ENCODE results near the gene POLR2A.

DNA sequence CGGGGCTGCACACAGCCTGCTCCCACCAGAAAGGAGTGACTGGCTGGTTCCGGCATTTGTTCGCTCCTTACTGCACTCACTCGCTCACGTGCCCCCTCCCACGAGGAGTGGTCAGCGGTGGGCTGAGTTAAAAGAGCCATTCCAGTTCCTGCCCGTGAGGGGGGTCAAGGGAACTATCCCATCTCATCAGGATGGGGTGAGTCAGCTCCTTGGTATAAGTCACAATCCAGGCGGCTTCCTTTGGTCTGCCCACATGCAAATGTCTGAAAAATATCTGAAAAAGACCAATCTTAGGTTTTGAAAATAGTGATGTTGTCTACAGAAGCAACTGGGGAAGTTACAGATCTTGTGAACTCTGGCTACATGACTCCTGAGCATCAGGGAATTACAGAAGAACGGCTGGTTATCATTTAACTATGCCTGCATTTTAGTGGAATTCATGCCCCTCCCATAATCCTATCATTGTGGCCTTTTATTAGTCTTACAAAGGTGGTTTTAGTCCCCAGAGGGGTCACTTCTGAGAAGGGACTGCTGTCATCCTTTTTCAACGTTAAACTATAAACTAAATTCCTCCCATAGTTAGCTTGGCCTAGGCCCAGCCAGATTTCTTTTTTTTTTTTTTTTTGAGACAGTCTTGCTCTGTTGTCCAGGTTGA, 54.9 kb downstream of the POLR2A start:
- TF ChIP-seq, protein P1, sequence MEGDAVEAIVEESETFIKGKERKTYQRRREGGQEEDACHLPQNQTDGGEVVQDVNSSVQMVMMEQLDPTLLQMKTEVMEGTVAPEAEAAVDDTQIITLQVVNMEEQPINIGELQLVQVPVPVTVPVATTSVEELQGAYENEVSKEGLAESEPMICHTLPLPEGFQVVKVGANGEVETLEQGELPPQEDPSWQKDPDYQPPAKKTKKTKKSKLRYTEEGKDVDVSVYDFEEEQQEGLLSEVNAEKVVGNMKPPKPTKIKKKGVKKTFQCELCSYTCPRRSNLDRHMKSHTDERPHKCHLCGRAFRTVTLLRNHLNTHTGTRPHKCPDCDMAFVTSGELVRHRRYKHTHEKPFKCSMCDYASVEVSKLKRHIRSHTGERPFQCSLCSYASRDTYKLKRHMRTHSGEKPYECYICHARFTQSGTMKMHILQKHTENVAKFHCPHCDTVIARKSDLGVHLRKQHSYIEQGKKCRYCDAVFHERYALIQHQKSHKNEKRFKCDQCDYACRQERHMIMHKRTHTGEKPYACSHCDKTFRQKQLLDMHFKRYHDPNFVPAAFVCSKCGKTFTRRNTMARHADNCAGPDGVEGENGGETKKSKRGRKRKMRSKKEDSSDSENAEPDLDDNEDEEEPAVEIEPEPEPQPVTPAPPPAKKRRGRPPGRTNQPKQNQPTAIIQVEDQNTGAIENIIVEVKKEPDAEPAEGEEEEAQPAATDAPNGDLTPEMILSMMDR (IDR thresholded peaks at IDR 0.05), result no peak
- TF ChIP-seq RCOR1 (IDR thresholded peaks at IDR 0.05; ENCODE audit: low read depth, low read length), result no peak
- no peak for TF ChIP-seq CBX2 (IDR thresholded peaks at IDR 0.05; ENCODE audit: borderline replicate concordance, low read depth)
- no peak for TF ChIP-seq POLR2A (IDR thresholded peaks at IDR 0.05; ENCODE audit: low read length)
- TF ChIP-seq EHF (CRISPR knock-in tag; IDR thresholded peaks at IDR 0.05), result no peak
- no peak for TF ChIP-seq RNF2 (IDR thresholded peaks at IDR 0.05; ENCODE audit: borderline replicate concordance, low read depth)
- no peak for TF ChIP-seq MYC (IDR thresholded peaks at IDR 0.05; ENCODE audit: borderline replicate concordance, low read length)
- TF ChIP-seq, protein P2, sequence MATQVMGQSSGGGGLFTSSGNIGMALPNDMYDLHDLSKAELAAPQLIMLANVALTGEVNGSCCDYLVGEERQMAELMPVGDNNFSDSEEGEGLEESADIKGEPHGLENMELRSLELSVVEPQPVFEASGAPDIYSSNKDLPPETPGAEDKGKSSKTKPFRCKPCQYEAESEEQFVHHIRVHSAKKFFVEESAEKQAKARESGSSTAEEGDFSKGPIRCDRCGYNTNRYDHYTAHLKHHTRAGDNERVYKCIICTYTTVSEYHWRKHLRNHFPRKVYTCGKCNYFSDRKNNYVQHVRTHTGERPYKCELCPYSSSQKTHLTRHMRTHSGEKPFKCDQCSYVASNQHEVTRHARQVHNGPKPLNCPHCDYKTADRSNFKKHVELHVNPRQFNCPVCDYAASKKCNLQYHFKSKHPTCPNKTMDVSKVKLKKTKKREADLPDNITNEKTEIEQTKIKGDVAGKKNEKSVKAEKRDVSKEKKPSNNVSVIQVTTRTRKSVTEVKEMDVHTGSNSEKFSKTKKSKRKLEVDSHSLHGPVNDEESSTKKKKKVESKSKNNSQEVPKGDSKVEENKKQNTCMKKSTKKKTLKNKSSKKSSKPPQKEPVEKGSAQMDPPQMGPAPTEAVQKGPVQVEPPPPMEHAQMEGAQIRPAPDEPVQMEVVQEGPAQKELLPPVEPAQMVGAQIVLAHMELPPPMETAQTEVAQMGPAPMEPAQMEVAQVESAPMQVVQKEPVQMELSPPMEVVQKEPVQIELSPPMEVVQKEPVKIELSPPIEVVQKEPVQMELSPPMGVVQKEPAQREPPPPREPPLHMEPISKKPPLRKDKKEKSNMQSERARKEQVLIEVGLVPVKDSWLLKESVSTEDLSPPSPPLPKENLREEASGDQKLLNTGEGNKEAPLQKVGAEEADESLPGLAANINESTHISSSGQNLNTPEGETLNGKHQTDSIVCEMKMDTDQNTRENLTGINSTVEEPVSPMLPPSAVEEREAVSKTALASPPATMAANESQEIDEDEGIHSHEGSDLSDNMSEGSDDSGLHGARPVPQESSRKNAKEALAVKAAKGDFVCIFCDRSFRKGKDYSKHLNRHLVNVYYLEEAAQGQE (IDR thresholded peaks at IDR 0.05), result no peak
- no peak for TF ChIP-seq RAD21 (conservative IDR thresholded peaks at IDR 0.05 in 1 of 2, IDR thresholded peaks at IDR 0.05 in 1 of 2)
- no peak for TF ChIP-seq PHF8 (IDR thresholded peaks at IDR 0.05; ENCODE audit: borderline replicate concordance, low read depth)
- TF ChIP-seq ZFP36 (IDR thresholded peaks at IDR 0.05; ENCODE audit: borderline replicate concordance, partially characterized antibody), result no peak

Data from A549 (cell line).